Cardiac muscle cell (in vitro differentiated cells and primary cell): ENCODE measurements around the gene C10orf95. TPM values are rescaled to one million over a fixed set of nuclear protein-coding genes. Genes with fewer than 3 reads are reported as not detected.
A peak's percentile ranks its signal among the peaks of the same experiment; 100 is the strongest.

Experiments
- DNase-seq, 2 donors: peaks; one replicate each; pipeline versions ENCODE4 v3.0.0 to v3.0.0-alpha.2; 2010 to 2017; ENCODE audit warnings: low read depth in 1 of 2, low spot score in 1 of 2
- H3K27ac ChIP-seq: fragments of 200-600 bp; sonication (generic); 2 replicates; pipeline ENCODE4 v1.5.1; 2016
- H3K27me3 ChIP-seq: fragments of 200-600 bp; sonication (generic); 2 replicates; pipeline ENCODE4 v1.6.0; 2016; ENCODE audit warnings: control low read depth
- H3K36me3 ChIP-seq: fragments of 200-600 bp; sonication (generic); 2 replicates; pipeline ENCODE4 v1.5.1; 2016; ENCODE audit warnings: control low read depth
- H3K4me1 ChIP-seq: fragments of 200-600 bp; sonication (generic); 2 replicates; pipeline ENCODE4 v1.8.1; 2017; ENCODE audit warnings: low read depth, mild to moderate bottlenecking, mixed run types
- H3K4me3 ChIP-seq: fragments of 200-600 bp; sonication (generic); 2 replicates; pipeline ENCODE4 v1.5.1; 2016; ENCODE audit warnings: mild to moderate bottlenecking
- H3K9me3 ChIP-seq: fragments of 200-600 bp; sonication (generic); 2 replicates; pipeline ENCODE4 v1.5.1; 2017; ENCODE audit warnings: low read depth, mild to moderate bottlenecking, control low read depth
- CTCF ChIP-seq: IDR thresholded peaks from 2 replicates; pipeline ENCODE4 v1.5.1; 2012; ENCODE audit warnings: low read depth, mild to moderate bottlenecking, low read length
- polyA plus RNA-seq: library from polyadenylated mRNA; unstranded; fragments of >200 nt; fragmentation: Nextera tagmentation; extraction: Ambion mirVana; gene quantifications from 2 replicates; pipeline ENCODE4 v1.2.1, GENCODE V29; 2016
- total RNA-seq: library from RNA; depleted of rRNA; stranded (reverse); fragments of >200 nt; gene quantifications from 2 replicates; pipeline ENCODE4 v1.2.3, GENCODE V29; 2016

Gene C10orf95
- total and polyA plus RNA-seq, 2 experiments from 2014 or later: 1.7 TPM; not detected in 1

DNA sequence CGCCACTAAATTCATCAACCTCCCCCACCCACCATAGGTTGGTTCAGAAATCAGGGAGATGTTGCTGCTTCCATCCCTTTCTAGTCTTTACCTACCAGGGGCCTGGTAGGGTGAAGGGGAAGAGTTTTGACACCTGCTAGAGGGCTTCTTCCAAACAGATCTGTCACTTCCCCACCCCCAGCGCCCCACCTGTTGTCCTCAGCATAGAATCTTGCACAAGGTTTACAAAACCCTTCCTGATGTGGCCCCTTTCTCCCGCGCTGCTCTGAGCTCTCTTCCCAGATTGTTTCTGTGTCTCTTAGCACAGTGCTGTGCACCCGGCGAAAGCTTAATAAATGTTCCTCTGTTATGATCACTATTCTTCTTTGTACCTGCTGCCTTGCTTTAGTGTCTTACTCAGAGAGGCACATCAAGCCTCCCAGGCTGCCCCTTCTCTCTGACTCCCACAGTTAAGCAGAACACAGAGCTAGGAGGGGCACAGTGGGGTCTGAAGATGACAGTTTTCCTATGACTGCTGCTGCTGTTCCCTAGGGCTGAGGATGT, 11.2 kb upstream of the C10orf95 start:
- Histone ChIP-seq H3K4me3 (no peak overlapping the region), H3K4me1 (no peaks in the 10 kb centered on the region), H3K9me3 (no peaks in the 10 kb centered on the region), H3K27me3 (peaks cover 7% of the 10 kb centered on the region), H3K36me3 (no peaks in the 10 kb centered on the region), H3K27ac (no peak overlapping the region)
- TF ChIP-seq CTCF: no peak
- no peak for DNase-seq

DNA sequence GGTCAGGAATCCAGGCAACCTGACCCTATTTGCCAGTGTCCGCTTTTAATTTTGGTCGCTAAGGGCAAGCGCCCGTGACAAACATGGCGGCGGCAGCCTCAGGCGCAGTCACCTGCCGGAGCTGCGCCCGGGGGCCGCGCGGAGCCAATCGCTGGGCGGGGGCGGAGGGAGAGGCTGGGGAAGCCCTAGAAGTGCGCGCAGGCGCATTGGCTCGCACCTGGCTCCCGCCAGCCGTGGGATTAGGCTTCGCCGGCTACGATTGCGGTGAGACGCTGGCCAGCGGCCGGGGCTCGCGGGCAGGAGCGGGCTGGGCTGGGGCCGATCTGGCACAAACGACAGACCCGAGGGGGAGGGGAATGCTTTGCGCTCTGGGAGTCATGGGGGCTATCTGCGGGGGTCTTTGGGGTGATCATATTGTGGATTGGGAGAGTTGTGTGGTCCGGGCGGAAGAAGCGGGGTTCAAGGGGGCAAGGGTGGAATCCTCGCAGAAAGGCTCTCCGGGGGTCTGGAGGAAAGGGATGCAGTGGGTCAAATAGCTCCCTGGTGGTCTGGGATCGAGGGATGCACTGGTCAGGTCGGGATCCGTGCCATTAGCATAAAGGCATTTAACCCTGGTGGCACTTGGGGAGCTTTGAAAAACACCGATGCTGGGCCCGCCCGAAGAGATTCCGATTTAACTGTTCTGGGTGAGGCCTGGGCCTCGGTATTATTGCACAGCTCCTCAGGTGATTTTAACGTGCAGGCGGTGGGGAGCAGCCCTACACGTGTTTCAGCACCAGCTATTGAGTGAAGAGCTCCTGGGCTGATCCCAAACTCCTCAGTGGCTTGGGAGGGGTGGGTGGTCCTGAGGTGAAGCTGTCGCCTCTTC, 10.1 kb upstream of the C10orf95 start:
- peak; percentile 90 to 96 for DNase-seq
- TF ChIP-seq CTCF: no peak
- Histone ChIP-seq H3K4me1 (no peaks in the 10 kb centered on the region), H3K27me3 (peaks cover 7% of the 10 kb centered on the region), H3K27ac (no peak overlapping the region), H3K36me3 (no peaks in the 10 kb centered on the region), H3K9me3 (no peaks in the 10 kb centered on the region), H3K4me3 (peak overlapping the region; percentile 20)

DNA sequence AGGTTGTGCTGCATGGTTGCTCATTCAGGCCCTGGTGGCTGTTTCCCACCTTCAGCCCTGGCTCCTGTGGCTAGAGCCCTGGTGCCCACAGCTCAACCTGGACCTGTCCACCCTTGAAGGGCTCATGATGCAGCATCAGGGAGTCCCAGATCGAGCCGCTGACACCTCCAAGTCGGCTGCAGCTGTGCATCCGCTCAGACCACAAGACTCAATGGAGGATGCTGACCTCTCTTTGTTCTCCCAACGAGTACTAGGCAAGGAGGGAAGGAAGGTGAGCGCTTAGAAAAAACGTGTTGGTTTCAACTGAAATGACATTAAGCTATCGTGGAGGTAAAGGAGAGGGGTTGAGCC, 9.5 kb upstream of the C10orf95 start:
- H3K4me3 ChIP-seq: peak overlapping the region; percentile 20
- H3K27me3 ChIP-seq: peaks cover 7% of the 10 kb centered on the region
- TF ChIP-seq CTCF: no peak
- H3K27ac ChIP-seq: no peak overlapping the region
- H3K4me1 ChIP-seq: no peaks in the 10 kb centered on the region
- no peaks in the 10 kb centered on the region for H3K9me3 ChIP-seq
- DNase-seq: no peak
- no peaks in the 10 kb centered on the region for H3K36me3 ChIP-seq

GRCh38 chr10:102458656-102459055, 7.3 kb upstream of the C10orf95 start:
- no peaks in the 10 kb centered on the region for H3K36me3 ChIP-seq
- no peak for DNase-seq
- no peaks in the 10 kb centered on the region for H3K9me3 ChIP-seq
- no peaks in the 10 kb centered on the region for H3K4me1 ChIP-seq
- no peak overlapping the region for H3K27ac ChIP-seq
- TF ChIP-seq CTCF: no peak
- H3K27me3 ChIP-seq: peaks cover 7% of the 10 kb centered on the region
- no peak overlapping the region for H3K4me3 ChIP-seq

DNA sequence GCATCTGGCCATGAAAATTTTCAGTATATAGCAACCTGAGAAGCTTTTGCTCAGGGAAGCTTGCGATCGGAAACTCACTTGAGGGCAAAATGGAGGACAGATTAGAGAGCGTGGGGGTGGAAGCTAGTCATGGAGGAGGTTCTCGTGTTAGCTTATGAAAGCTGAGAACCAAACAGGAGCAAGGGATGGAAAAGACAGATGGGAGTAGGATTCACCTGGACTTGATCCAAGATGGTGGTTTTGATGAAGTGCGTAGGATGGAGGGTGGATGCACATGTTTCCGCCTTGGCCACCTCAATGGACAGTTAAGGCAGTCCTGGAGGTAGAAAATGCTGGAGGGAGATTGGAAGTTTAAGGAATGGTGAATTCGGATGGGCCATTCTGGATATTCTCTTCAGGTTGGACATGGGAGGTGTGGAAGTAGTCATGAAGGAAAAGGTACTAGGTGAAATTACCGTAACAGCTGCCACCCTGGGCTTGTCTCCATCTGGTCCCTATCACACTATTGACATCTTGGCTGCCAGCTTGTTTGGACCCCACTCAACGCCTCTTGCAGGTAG, 6.3 kb upstream of the C10orf95 start:
- Histone ChIP-seq H3K4me3 (no peak overlapping the region), H3K4me1 (no peaks in the 10 kb centered on the region), H3K27me3 (peaks cover 7% of the 10 kb centered on the region), H3K27ac (no peak overlapping the region), H3K9me3 (no peaks in the 10 kb centered on the region), H3K36me3 (no peaks in the 10 kb centered on the region)
- DNase-seq: no peak
- TF ChIP-seq CTCF: no peak
